OCI-M2 (cell line): Measurements from ENCODE around the gene GPR15LG.
"Not testable (repeated sequence)": the region's sequence is repeated elsewhere in the genome, so short reads cannot be mapped to it uniquely, and the experiment has no call there.

ENCODE experiments used
- DNase-seq: peaks from one replicate; lab custom pipeline; 2025; ENCODE audit not compliant: unreplicated experiment; lab: John Stamatoyannopoulos, UW

Gene GPR15LG

GRCh38 chr10:84164442-84164841, 9.2 kb upstream of the GPR15LG start:
- no peak for DNase-seq

- no peak for DNase-seq
These were observed 6.8 kb upstream of the GPR15LG start for GRCh38 chr10:84166620-84167288.

GRCh38 chr10:84167289-84167653, 6.3 kb upstream of the GPR15LG start:
- DNase-seq, result not testable (repeated sequence)

- DNase-seq, result not testable (repeated sequence)
These were observed 5.2 kb upstream of the GPR15LG start for GRCh38 chr10:84168382-84168781.

- DNase-seq, result not testable (repeated sequence)
These were observed 2.4 kb upstream of the GPR15LG start for GRCh38 chr10:84171237-84171636.

GRCh38 chr10:84171700-84172466, 1.7 kb upstream of the GPR15LG start:
- not testable (repeated sequence) for DNase-seq

- DNase-seq, result no peak
These were observed 889 bp upstream of the GPR15LG start for GRCh38 chr10:84172467-84173356.

- no peak for DNase-seq
These were observed 1.8 kb downstream of the GPR15LG start for GRCh38 chr10:84175436-84175835.

GRCh38 chr10:84176351-84176750, 2.8 kb downstream of the GPR15LG start:
- DNase-seq, result no peak

GRCh38 chr10:84176836-84177474, 3.4 kb downstream of the GPR15LG start:
- DNase-seq, result no peak

GRCh38 chr10:84177541-84178141, 4.0 kb downstream of the GPR15LG start:
- DNase-seq, result no peak

GRCh38 chr10:84178160-84178609, 4.6 kb downstream of the GPR15LG start:
- DNase-seq, result no peak

GRCh38 chr10:84179059-84179710, 5.6 kb downstream of the GPR15LG start:
- no peak for DNase-seq

GRCh38 chr10:84180386-84180785, 6.8 kb downstream of the GPR15LG start:
- not testable (repeated sequence) for DNase-seq

GRCh38 chr10:84181631-84182030, 8.0 kb downstream of the GPR15LG start:
- DNase-seq, result no peak

GRCh38 chr10:84184517-84184916, 10.9 kb downstream of the GPR15LG start:
- DNase-seq, result no peak

- DNase-seq, result no peak
These were observed 12.1 kb downstream of the GPR15LG start for GRCh38 chr10:84185526-84186175.

- DNase-seq, result no peak
These were observed 15.2 kb downstream of the GPR15LG start for GRCh38 chr10:84188815-84189214.

- no peak for DNase-seq
These were observed 17.0 kb downstream of the GPR15LG start for GRCh38 chr10:84190621-84191020.

- no peak for DNase-seq
These were observed 17.5 kb downstream of the GPR15LG start for GRCh38 chr10:84191106-84191505.
